Thoracic aorta (tissue), 2 donors: ENCODE data around the gene PCDH15. TPM values are rescaled to one million over a fixed set of nuclear protein-coding genes. Genes with fewer than 3 reads are reported as not detected.

ENCODE experiments used
- ATAC-seq: fragments of 150-250 bp; one replicate; pipeline ENCODE4 v1.8.0; 2017; ENCODE audit warnings: low read depth; ENCODE audit not compliant: insufficient number of reproducible peaks, low FRiP score
- DNase-seq: peaks from one replicate; pipeline ENCODE4 v3.0.0-alpha.2; 2020; ENCODE audit warnings: low spot score
- H3K27ac ChIP-seq, 2 donors: fragments of 200-600 bp; sonication (generic); 1 replicate in 1 of 2; 2 replicates in 1 of 2; pipeline ENCODE4 v1.5.1; 2016; ENCODE audit warnings: mild to moderate bottlenecking in 2 of 2, moderate library complexity in 2 of 2
- H3K27me3 ChIP-seq: fragments of 200-600 bp; sonication (generic); replicated peaks from 2 replicates; pipeline ENCODE4 v1.6.0; 2016; ENCODE audit warnings: mild to moderate bottlenecking; ENCODE audit not compliant: insufficient read depth
- H3K36me3 ChIP-seq: fragments of 200-600 bp; sonication (generic); one replicate; pipeline ENCODE4 v1.5.1; 2016
- H3K4me1 ChIP-seq, 2 donors: fragments of 200-600 bp; sonication (generic); 1 replicate in 1 of 2; 2 replicates in 1 of 2; pipeline versions ENCODE4 v1.5.1 to v1.6.0; 2016; ENCODE audit warnings: low read depth in 2 of 2, mild to moderate bottlenecking in 1 of 2; ENCODE audit not compliant: control insufficient read depth in 1 of 2
- H3K4me3 ChIP-seq: fragments of 200-600 bp; sonication (generic); 2 replicates; pipeline ENCODE4 v1.5.1; 2016; ENCODE audit warnings: mild to moderate bottlenecking
- H3K9me3 ChIP-seq: fragments of 200-600 bp; sonication (generic); 2 replicates; pipeline ENCODE4 v1.5.1; 2016
- total RNA-seq, 2 donors: library from RNA; depleted of rRNA; stranded (reverse); fragments of >200 nt; gene quantifications; one replicate each; pipeline versions ENCODE4 v1.1.0 to v1.2.3, GENCODE V29; 2016
- TF ChIP-seq, protein P1 (sequence below): fragments of 200-600 bp; sonication (generic); IDR thresholded peaks from one replicate; pipeline ENCODE4 v1.5.1; 2019; ENCODE audit warnings: antibody characterized with exemption

Gene PCDH15
- total RNA-seq, 2 donors from 2014 or later: 0.49 to 0.95 TPM

DNA sequence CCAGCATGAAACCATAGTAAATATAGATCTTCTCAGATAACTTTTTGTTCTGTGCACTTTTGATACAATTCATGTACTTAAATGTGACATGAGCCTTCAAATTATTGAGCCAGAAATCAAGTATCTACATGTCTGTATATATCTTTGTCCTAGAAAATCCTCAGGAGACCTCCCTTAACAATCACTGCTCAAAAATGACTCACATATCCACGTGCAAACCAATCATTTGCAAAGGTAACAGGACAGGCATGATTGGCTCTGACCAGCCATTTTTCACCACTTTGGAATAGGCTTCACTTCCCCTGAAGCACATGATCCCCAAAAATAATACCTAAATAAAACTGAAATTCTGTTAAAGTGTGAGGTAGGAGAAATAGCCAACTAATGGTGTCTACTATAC is 902.5 kb downstream of the PCDH15 start:
- Histone ChIP-seq H3K9me3 (no peaks in the 10 kb centered on the region), H3K27me3 (no peaks in the 10 kb centered on the region), H3K4me3 (no peak overlapping the region), H3K36me3 (no peaks in the 10 kb centered on the region), H3K27ac (no peak overlapping the region), H3K4me1 (no peaks in the 10 kb centered on the region)
- TF ChIP-seq, protein P1, sequence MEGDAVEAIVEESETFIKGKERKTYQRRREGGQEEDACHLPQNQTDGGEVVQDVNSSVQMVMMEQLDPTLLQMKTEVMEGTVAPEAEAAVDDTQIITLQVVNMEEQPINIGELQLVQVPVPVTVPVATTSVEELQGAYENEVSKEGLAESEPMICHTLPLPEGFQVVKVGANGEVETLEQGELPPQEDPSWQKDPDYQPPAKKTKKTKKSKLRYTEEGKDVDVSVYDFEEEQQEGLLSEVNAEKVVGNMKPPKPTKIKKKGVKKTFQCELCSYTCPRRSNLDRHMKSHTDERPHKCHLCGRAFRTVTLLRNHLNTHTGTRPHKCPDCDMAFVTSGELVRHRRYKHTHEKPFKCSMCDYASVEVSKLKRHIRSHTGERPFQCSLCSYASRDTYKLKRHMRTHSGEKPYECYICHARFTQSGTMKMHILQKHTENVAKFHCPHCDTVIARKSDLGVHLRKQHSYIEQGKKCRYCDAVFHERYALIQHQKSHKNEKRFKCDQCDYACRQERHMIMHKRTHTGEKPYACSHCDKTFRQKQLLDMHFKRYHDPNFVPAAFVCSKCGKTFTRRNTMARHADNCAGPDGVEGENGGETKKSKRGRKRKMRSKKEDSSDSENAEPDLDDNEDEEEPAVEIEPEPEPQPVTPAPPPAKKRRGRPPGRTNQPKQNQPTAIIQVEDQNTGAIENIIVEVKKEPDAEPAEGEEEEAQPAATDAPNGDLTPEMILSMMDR: no peak
- ATAC-seq (no peak), DNase-seq (no peak)

DNA sequence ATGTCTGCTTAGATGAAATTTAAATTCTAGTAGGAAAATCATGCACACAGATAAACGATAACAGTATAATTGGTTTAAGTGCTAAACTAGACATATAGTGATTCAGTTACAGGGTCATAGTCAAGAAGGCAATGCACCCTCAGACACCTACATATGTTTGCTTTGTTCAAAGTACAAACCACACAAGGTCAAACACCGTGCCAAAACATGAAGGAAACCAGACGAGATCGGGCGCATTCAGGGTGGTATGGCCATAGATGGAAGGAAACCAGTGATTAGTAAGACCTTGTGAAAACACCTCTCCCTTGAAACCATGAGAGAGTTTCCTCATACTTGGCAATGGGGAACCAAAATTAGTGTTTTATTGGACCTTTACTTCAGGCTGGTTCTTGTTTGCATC is 906.9 kb downstream of the PCDH15 start:
- ATAC-seq: no peak
- no peaks in the 10 kb centered on the region for H3K36me3 ChIP-seq
- H3K4me1 ChIP-seq: no peaks in the 10 kb centered on the region
- no peak for DNase-seq
- TF ChIP-seq, protein P1: no peak
- H3K9me3 ChIP-seq: no peaks in the 10 kb centered on the region
- H3K27ac ChIP-seq: no peak overlapping the region
- H3K4me3 ChIP-seq: no peak overlapping the region
- no peaks in the 10 kb centered on the region for H3K27me3 ChIP-seq

DNA sequence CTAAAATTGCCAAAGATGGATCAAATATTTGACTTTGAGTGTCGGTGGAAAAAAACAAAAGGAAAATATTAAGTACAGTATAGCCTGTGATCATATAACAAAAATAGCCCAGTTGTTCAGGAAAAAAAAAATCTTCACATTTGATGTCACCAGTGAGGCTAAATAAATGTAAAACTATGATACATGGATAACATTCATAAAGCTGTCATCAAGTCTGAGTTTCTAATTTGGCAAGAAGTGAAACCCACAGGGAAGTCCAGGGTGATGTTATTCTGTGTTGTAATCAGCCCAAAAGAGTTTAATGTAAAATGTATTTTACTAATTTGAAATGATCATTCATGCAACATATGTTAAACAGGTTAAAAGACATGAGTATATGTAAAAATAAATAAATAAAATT is 908.0 kb downstream of the PCDH15 start:
- DNase-seq (no peak), ATAC-seq (no peak)
- H3K9me3 ChIP-seq: no peaks in the 10 kb centered on the region
- no peak overlapping the region for H3K27ac ChIP-seq
- H3K27me3 ChIP-seq: no peaks in the 10 kb centered on the region
- H3K4me3 ChIP-seq: no peak overlapping the region
- H3K36me3 ChIP-seq: no peaks in the 10 kb centered on the region
- TF ChIP-seq, protein P1: no peak
- no peaks in the 10 kb centered on the region for H3K4me1 ChIP-seq

DNA sequence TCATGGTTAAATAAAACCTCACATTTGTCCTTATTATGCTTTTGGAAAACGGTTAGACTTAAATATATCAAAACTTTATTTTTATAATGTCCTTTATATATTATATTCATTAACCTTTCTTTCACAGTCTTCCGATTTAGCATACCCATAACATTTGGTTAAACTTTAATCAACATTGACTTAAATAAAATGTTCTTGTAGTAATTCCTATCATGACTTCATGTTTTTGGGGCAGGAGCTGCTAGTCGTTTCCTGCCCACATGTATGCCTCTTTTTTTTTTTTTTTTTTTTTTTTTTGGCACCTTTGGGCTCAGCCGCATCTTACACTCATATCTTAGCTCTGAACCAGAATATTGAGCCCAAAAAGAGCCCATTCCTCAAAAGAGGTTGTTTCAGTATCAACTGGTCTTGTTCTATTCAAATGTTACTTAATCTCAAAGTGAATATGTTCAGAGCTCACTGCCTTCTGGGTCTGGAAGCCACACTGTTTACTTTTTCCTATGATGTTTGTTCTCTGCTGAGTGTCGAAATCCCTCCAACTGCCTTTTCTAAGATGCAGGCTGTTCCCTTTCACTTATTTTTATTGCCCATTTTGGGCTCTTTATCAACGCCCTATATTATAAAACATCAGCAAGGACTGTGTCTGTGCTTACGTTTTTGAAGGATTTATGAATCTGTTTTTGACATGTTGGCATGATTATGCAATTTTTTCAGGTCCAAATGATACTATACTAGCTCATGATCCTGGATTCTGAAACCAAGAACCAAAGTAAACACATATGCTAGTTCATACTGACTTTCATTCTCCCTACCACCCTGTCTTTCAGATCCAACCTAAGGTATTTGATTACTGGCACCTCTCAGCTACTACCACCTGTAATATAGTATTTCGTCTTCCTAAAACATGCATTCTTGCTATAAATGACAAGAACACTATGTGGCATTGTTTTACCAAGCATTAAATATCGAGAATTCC is 914.4 kb downstream of the PCDH15 start:
- TF ChIP-seq, protein P1: no peak
- H3K4me1 ChIP-seq: no peaks in the 10 kb centered on the region
- no peak overlapping the region for H3K27ac ChIP-seq
- H3K4me3 ChIP-seq: no peak overlapping the region
- ATAC-seq (no peak), DNase-seq (no peak)
- no peaks in the 10 kb centered on the region for H3K36me3 ChIP-seq
- no peaks in the 10 kb centered on the region for H3K27me3 ChIP-seq
- no peaks in the 10 kb centered on the region for H3K9me3 ChIP-seq

DNA sequence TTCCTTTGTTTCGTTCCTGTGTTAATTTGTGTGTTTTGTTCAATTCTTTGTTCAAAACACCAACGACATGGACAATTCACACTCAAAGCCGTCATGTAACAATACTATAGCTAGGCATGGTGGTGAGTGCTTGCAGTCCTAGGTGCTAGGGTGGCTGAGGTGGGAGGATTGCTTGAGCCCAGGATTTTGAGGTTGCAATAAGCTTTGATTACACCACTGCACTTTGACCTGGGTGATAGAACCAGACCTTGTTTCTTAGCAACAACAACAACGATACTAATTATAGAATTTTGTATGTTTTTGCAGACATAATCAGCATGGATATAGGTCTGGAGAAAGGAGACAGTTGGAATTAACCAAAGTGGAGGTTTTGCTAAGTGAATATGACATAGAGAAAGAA is 936.2 kb downstream of the PCDH15 start:
- TF ChIP-seq, protein P1: no peak
- Histone ChIP-seq H3K4me3 (no peak overlapping the region), H3K36me3 (no peaks in the 10 kb centered on the region), H3K9me3 (no peaks in the 10 kb centered on the region), H3K4me1 (no peaks in the 10 kb centered on the region), H3K27ac (no peak overlapping the region), H3K27me3 (no peaks in the 10 kb centered on the region)
- DNase-seq: no peak
- ATAC-seq: no peak
